ENCODE data around the gene RPS14. TPM values are rescaled to one million over a fixed set of nuclear protein-coding genes. Genes with fewer than 3 reads are reported as not detected.

Gene RPS14
- total RNA-seq, 1 donor from 2014 or later, result 1,424 TPM

DNA sequence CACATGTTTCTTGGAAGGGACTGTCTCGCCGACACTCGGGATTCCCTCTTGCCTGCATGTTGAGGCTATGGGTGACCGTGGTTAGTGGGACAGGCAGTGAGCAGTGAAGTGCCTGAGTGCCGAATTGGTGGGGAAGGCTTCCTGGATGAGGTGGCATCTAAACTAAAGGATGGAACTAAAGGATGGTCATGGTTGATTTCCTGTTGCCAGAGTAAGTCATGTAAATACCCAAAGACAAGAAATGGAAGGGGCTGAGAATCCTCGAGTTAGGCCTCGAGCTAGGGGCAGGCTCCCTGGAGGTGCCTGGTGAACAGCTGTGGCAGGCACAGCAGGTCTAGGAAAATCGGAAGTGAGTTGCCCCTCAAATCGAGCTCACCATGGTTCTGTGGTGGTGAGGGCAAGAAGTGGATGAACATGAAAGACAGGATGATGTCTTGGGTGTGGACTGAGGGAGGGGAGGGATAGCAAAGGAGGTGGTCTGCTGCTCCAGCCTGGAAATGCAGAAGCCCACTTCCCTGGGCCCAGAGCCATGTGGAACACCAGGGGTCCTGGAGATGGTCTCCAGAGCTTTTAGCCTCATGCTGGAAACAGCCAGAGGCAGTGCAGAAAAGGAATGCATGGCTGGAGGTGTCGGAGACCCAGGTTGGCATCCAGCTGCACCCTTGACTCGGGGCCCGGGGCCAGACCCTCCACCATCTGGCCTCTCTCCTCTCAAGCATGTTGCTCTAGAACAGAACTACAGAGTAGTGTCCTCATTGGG is 49.0 kb downstream of the RPS14 start:
- DNase-seq (ENCODE audit: low spot score), result no peak

DNA sequence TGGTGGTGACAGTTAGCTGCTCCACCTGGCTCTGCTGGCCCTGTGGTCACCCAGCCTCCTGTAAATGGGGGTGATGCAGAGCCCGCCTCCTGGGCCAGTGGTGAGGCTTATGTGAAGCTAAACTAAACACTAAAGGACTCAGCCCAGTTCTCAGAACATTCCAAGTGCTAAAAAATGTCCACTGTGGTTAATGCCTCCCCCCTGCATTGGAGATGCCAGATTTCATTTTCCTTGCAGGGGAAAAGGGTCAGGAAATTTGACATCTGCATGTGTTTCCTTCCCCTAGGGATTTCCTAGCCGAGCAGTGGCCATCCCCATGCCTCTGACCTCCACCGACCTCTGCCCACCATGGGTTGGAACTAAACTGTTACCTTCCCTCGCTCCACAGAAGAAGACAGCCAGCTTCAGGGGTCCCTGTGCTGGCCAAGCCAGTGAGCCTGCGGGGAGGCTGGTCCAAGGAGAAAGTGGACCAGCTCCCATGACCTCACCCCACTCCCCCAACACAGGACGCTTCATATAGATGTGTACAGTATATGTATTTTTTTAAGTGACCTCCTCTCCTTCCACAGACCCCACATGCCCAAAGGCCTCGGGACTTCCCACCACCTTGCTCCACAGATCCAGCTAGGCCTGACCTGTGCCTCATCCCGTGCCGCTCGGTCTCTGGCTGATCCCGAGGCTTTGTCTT is 49.9 kb downstream of the RPS14 start:
- DNase-seq (ENCODE audit: low spot score), result no peak

DNA sequence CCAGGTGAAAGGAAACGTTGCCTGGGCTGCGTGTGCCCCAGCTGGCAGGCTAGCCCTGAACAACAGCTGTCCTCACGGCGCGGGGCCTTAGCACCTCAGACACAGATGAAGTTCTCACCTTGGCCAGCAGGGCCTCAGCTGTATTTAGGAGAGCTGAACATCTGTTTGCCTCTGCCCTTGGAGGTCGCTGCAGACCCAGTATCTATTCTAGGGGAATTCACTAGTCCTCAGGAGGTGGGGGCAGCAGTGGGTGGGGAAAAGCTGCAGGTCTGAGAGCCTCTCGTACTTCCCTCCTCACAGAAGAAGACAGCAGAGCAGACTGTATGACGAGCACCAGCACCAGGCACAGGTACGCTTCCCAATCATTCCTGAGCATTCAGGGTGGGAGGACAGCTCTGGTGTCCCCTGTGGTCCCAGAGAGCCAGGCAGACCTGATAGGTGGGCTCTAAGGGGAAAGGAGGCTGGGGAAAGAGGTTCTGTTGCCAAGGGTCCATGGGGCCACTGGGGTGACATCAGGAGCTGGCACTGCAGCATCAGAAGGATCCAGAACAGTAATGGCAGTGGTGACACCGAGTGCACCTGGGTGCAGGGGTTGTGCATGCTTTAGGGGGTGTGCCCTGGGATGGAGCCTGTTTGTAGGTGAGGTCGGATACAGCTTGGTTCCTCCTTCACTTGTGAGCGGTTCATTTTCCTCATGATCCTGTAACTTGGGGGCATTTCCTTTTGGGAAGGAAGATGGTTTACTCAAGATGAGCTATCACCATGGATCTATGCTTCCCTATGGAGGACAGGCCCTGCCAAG is 50.6 kb downstream of the RPS14 start:
- DNase-seq (ENCODE audit: low spot score), result no peak

DNA sequence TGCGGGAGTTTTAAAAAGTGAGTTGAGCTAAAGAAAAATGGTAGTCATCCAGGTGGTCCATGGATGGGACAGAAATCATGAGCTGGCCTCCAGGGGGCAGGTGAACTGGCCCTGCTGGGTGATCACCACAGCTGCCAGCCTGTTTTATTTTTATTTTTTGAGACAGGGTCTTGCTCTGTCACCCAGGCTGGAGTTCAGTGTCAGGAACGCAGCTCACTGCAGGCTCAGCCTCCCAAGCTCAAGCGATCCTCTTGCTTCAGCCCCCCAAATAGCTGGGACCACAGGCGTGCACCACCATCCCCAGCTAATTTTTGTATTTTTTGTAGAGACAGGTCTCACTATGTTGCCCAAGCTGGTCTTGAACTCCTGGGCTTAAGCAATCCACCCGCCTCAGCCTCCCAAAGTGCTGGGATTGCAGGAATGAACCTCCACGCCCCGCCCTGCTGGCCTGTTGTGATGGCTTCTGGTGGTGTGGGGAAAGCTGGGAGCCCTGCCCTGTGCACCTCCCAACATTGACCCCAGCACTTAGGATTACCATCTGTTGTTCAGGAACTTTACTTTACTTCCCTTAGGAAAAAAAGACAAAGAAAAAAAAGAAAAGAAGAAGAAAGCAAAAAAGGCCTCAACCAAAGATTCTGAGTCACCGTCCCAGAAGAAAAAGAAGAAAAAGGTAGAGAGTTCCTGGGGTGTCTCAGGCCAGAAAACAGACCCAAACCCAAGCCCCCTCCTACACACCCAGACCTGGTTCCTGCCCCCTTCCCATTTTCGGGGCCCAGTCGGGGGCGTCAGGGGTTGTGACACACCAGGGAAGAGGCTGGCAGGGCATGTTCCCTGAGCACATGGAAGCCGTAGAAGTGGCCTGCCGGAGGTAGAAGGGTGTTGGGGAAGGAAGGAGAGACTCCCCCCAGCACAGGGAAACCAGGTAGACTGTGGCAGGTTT is 51.5 kb downstream of the RPS14 start:
- DNase-seq (ENCODE audit: low spot score), result no peak

DNA sequence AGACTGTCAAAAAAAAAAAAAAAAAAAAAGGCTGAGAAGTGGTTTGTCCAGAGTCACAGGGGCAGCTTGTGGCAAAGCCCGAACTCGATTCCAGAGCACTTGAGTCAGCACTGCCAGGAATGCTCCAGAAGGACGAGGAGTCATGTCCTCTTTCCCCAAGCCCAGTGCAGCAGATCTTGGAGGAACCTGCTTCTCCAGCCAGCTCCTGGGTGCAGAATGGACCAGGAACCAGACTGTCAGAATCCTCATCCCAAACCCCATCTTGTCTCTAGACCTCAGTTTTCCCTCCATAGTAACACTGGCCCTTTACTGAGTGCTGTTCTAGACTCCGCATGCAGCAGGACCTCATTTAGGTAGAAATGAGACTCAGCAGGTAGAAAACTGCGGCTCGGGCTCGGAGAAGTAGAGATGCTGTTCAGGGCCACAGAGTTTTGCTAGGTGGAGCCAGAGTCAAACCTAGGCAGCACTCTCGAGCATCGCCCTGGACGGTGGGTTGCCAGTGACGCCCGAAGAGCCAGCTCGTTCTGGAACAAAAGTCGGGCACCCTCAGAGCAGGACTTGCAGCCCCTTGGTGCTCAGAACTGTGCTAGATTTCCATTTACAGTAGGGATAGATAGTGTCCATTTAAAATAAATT is 52.3 kb downstream of the RPS14 start:
- no peak for DNase-seq (ENCODE audit: low spot score)

DNA sequence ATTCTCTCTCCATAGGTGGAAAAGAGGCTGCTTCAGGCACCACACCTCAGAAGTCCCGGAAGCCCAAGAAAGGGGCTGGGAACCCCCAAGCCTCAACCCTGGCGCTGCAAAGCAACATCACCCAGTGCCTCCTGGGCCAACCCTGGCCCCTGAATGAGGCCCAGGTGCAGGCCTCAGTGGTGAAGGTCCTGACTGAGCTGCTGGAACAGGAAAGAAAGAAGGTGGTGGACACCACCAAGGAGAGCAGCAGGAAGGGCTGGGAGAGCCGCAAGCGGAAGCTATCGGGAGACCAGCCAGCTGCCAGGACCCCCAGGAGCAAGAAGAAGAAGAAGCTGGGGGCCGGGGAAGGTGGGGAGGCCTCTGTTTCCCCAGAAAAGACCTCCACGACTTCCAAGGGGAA is 53.3 kb downstream of the RPS14 start:
- DNase-seq (ENCODE audit: low spot score), result no peak

DNA sequence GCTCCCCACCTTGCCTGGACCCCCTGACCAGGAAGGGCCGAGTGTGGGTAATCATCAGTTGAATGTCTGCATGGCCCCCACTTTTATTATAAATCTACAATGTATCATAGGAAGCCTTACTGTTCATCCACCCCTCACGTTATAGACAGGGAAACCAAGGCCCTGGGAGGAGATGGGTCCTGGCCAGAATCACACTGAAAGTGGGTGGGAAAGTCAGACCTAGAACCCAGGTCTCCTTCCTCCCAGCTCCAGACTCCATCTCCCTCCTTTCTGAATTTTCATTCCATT is 53.9 kb downstream of the RPS14 start:
- no peak for DNase-seq (ENCODE audit: low spot score)

DNA sequence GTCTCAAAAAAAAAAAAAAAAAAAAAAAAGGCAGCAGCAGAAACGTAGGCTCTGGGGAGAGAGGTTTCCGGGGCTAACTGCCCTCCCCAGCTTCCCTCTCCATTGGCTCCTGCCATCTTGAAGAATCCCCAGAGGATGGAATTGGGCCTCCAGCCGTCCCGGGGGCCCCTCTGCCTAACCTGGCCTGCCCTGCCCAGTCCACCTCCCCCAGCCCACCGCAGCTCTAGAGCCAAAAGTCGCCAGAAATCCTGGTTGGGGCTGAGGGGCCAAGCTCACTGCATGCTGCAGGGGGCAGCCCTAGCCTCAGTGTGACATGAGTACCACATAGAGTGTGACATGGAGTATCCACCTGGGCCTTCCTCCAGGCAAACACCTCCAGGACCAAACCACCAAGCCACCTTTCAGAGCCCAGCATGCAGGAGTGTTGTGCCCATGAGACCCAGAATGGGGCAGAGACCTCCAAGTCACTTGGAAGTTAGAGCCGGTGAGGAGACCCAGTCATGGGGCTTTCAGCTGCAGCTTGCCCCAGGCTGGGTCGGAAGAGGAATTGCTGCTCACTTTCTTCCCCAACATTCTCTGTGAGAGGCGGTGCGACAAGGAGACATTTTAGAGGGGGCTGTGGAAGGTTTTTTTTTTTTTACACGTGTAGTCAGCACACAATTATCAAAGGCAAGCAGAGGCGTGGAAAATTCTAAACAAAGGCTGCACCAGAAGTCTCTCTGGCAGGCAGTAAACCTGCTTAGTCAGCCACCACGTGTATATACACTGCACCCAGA is 54.4 kb downstream of the RPS14 start:
- no peak for DNase-seq (ENCODE audit: low spot score)

DNA sequence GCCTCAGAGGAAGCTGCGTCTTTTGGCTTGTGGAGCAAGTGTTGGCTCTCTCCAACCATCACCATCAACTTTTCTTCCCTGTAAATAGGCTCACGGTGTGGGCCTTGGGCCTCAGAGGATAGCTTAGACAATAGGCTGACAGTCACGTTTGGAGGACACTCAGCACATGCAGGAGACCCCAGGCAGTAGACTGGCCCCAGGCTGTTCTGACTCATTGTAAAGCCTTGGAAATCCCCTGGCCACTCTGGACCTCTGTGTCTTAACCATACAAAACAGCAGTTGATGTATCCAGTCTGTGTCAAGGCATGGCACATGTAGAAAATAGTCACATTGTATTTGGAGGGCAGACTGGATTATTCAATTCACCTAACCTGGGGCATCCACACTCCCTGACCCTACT is 55.4 kb downstream of the RPS14 start:
- DNase-seq (ENCODE audit: low spot score), result no peak

DNA sequence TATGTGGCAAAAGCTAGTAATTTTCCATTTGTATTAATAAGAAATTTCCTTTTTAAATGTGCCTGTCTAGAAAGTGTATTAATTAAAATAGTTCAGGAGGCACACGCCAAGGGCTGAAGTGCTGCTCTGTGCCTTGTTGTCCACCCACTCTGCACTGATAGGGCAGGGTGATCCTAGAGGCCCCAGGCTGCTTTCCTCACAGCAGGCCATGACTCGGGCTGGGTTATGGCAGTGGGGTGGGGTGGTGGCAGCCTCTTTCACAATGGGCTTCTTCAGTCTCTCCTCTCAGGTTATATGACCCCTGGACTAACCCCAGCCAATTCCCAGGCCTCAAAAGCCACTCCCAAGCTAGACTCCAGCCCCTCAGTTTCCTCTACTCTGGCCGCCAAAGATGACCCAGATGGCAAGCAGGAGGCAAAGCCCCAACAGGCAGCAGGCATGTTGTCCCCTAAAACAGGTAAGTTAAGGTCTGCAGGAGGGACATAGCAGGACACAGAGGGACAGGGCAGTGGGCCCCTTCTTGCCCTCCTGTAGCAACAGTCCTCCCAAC is 56.4 kb downstream of the RPS14 start:
- no peak for DNase-seq (ENCODE audit: low spot score)

DNA sequence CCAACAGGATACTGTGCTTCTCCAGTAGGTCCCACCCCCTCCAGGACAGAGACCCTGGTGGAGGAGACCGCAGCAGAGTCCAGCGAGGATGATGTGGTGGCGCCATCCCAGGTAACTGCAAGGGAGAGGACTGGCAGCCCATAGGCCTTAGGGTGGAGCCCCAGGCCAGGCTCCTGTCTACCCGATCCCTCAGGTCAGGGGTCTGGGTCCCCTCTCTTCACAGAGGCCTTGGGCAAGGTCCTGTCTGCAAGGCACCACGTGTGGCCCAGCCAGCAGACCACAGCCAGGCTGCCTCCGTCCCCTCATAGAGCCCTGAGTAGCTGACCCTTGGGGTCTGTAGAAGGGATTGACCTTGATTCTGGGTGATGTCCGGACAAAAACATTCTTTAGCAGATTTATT is 56.9 kb downstream of the RPS14 start:
- no peak for DNase-seq (ENCODE audit: low spot score)

Other genes with a start within 250 kb of the RPS14 start
- 5.0 TPM for gene CAMK2A, start 160.0 kb downstream of the RPS14 start, total RNA-seq
- gene ARSI, start 146.8 kb downstream of the RPS14 start, total RNA-seq, result 2.2 TPM
- 29.4 TPM for gene TCOF1, start 92.0 kb downstream of the RPS14 start, total RNA-seq
- gene CD74, start 36.8 kb downstream of the RPS14 start, total RNA-seq, result 1,336 TPM
- 80.7 TPM for gene NDST1, start 58.4 kb upstream of the RPS14 start, total RNA-seq
- 123 TPM for gene SYNPO, start 190.9 kb upstream of the RPS14 start, total RNA-seq
- 2.2 TPM for gene MYOZ3, start 211.5 kb upstream of the RPS14 start, total RNA-seq